ENCODE results near the gene SBSN.

GRCh38 chr19:35522745-35523327 lies 5.3 kb downstream of the SBSN start:
- no peak for TF ChIP-seq CTCF (IDR thresholded peaks at IDR 0.05; ENCODE audit: poor library complexity)
- no peak for TF ChIP-seq EZH2 (IDR thresholded peaks at IDR 0.05; ENCODE audit: borderline replicate concordance)
- TF ChIP-seq EZH2phosphoT487 (IDR thresholded peaks at IDR 0.05; ENCODE audit: low read depth, severe bottlenecking, unreplicated experiment): no peak

Data from hepatocyte (in vitro differentiated cells).